Dendritic cell treated with granulocyte-macrophage colony-stimulating factor and Interleukin-4, amounts not matched to agents 40 ng/mL and 50 ng/mL, for 4 days (primary cell): ENCODE measurements around the gene GNAT1.

Experiments
- H3K27ac Mint-ChIP-seq: one replicate; pipeline ENCODE4 v1.8.0; 2022; ENCODE audit warnings: mild to moderate bottlenecking, mixed read lengths
- H3K27me3 Mint-ChIP-seq: one replicate; pipeline ENCODE4 v1.8.0; 2022; ENCODE audit warnings: mild to moderate bottlenecking, mixed read lengths
- H3K36me3 Mint-ChIP-seq: one replicate; pipeline ENCODE4 v1.8.0; 2022; ENCODE audit warnings: low read depth, mixed read lengths
- H3K4me1 Mint-ChIP-seq: one replicate; pipeline ENCODE4 v1.8.0; 2022; ENCODE audit warnings: low read depth, mixed read lengths
- H3K4me3 Mint-ChIP-seq: one replicate; pipeline ENCODE4 v1.8.0; 2022; ENCODE audit warnings: mild to moderate bottlenecking, moderate library complexity, mixed read lengths
- H3K9me3 Mint-ChIP-seq: one replicate; pipeline ENCODE4 v1.8.0; 2022; ENCODE audit warnings: mixed read lengths
- intact Hi-C: fragments of 100-400 bp; cut with micrococcal nuclease; formaldehyde crosslinking; loops from one replicate; pipeline ENCODE4 v1.15.0; 2022

GNAT1 gene

GRCh38 chr3:50156549-50157493 lies 34.6 kb upstream of the GNAT1 start:
- intact Hi-C loops, result no loop called here
- Mint-ChIP-seq H3K36me3 (no peaks in the 10 kb centered on the region), H3K9me3 (no peaks in the 10 kb centered on the region), H3K27ac (no peak overlapping the region), H3K4me1 (peaks cover 23% of the 10 kb centered on the region), H3K4me3 (no peak overlapping the region), H3K27me3 (peaks cover 58% of the 10 kb centered on the region)

- Mint-ChIP-seq H3K4me1 (peaks cover 23% of the 10 kb centered on the region), H3K9me3 (no peaks in the 10 kb centered on the region), H3K36me3 (no peaks in the 10 kb centered on the region), H3K4me3 (no peak overlapping the region), H3K27ac (no peak overlapping the region), H3K27me3 (peaks cover 61% of the 10 kb centered on the region)
- intact Hi-C loops, result no loop called here
These were observed 33.4 kb upstream of the GNAT1 start for GRCh38 chr3:50157827-50158529.

GRCh38 chr3:50158530-50159146 lies 32.8 kb upstream of the GNAT1 start:
- intact Hi-C loops, result no loop called here
- no peak overlapping the region for H3K27ac Mint-ChIP-seq
- H3K4me3 Mint-ChIP-seq, result no peak overlapping the region
- H3K9me3 Mint-ChIP-seq, result no peaks in the 10 kb centered on the region
- no peaks in the 10 kb centered on the region for H3K36me3 Mint-ChIP-seq
- H3K4me1 Mint-ChIP-seq, result peaks cover 20% of the 10 kb centered on the region
- H3K27me3 Mint-ChIP-seq, result peaks cover 55% of the 10 kb centered on the region

GRCh38 chr3:50160561-50160983 lies 30.8 kb upstream of the GNAT1 start:
- Mint-ChIP-seq H3K36me3 (no peaks in the 10 kb centered on the region), H3K4me3 (no peak overlapping the region), H3K4me1 (peaks cover 12% of the 10 kb centered on the region), H3K27ac (no peak overlapping the region), H3K27me3 (peaks cover 48% of the 10 kb centered on the region), H3K9me3 (no peaks in the 10 kb centered on the region)
- intact Hi-C loops, result no loop called here

- H3K27ac Mint-ChIP-seq, result no peak overlapping the region
- peaks cover 5% of the 10 kb centered on the region for H3K4me1 Mint-ChIP-seq
- no peaks in the 10 kb centered on the region for H3K36me3 Mint-ChIP-seq
- no peaks in the 10 kb centered on the region for H3K9me3 Mint-ChIP-seq
- H3K27me3 Mint-ChIP-seq, result peaks cover 43% of the 10 kb centered on the region
- H3K4me3 Mint-ChIP-seq, result no peak overlapping the region
- intact Hi-C loops, result no loop called here
These were observed 30.1 kb upstream of the GNAT1 start for GRCh38 chr3:50161320-50161719.

- no peaks in the 10 kb centered on the region for H3K9me3 Mint-ChIP-seq
- H3K36me3 Mint-ChIP-seq, result no peaks in the 10 kb centered on the region
- H3K27me3 Mint-ChIP-seq, result peaks cover 34% of the 10 kb centered on the region
- no peak overlapping the region for H3K4me3 Mint-ChIP-seq
- no peak overlapping the region for H3K27ac Mint-ChIP-seq
- intact Hi-C loops, result no loop called here
- peaks cover 5% of the 10 kb centered on the region for H3K4me1 Mint-ChIP-seq
These were observed 29.2 kb upstream of the GNAT1 start for GRCh38 chr3:50162034-50162883.

GRCh38 chr3:50163572-50164455 lies 27.6 kb upstream of the GNAT1 start:
- H3K36me3 Mint-ChIP-seq, result no peaks in the 10 kb centered on the region
- no peak overlapping the region for H3K27ac Mint-ChIP-seq
- no peaks in the 10 kb centered on the region for H3K4me1 Mint-ChIP-seq
- H3K27me3 Mint-ChIP-seq, result peaks cover 20% of the 10 kb centered on the region
- intact Hi-C loops, result no loop called here
- no peaks in the 10 kb centered on the region for H3K9me3 Mint-ChIP-seq
- no peak overlapping the region for H3K4me3 Mint-ChIP-seq

- H3K27ac Mint-ChIP-seq, result no peak overlapping the region
- H3K4me1 Mint-ChIP-seq, result no peaks in the 10 kb centered on the region
- no peaks in the 10 kb centered on the region for H3K9me3 Mint-ChIP-seq
- peaks cover 16% of the 10 kb centered on the region for H3K27me3 Mint-ChIP-seq
- intact Hi-C loops, result no loop called here
- H3K4me3 Mint-ChIP-seq, result no peak overlapping the region
- H3K36me3 Mint-ChIP-seq, result no peaks in the 10 kb centered on the region
These were observed 26.9 kb upstream of the GNAT1 start for GRCh38 chr3:50164481-50164880.

GRCh38 chr3:50164984-50165909 lies 26.2 kb upstream of the GNAT1 start:
- Mint-ChIP-seq H3K27ac (no peak overlapping the region), H3K4me1 (peaks cover 6% of the 10 kb centered on the region), H3K27me3 (peaks cover 10% of the 10 kb centered on the region), H3K4me3 (no peak overlapping the region), H3K9me3 (no peaks in the 10 kb centered on the region), H3K36me3 (no peaks in the 10 kb centered on the region)
- intact Hi-C loops, result no loop called here

GRCh38 chr3:50165910-50166538 lies 25.4 kb upstream of the GNAT1 start:
- intact Hi-C loops, result no loop called here
- Mint-ChIP-seq H3K27me3 (peaks cover 10% of the 10 kb centered on the region), H3K9me3 (no peaks in the 10 kb centered on the region), H3K27ac (no peak overlapping the region), H3K4me1 (peaks cover 14% of the 10 kb centered on the region), H3K4me3 (no peak overlapping the region), H3K36me3 (no peaks in the 10 kb centered on the region)

GRCh38 chr3:50166620-50167019 lies 24.8 kb upstream of the GNAT1 start:
- Mint-ChIP-seq H3K27me3 (peaks cover 10% of the 10 kb centered on the region), H3K9me3 (no peaks in the 10 kb centered on the region), H3K27ac (no peak overlapping the region), H3K4me3 (no peak overlapping the region), H3K36me3 (no peaks in the 10 kb centered on the region), H3K4me1 (peaks cover 17% of the 10 kb centered on the region)
- intact Hi-C loops, result no loop called here
